Limb (tissue), 2 donors: ENCODE results near the gene TRABD.
"Not testable (repeated sequence)": the region's sequence is repeated elsewhere in the genome, so short reads cannot be mapped to it uniquely, and the experiment has no call there.

Experiments
- DNase-seq, 2 donors: peaks; one replicate each; pipeline ENCODE4 v3.0.0-alpha.2; 2016; ENCODE audit errors: extremely low spot score in 2 of 2

The TRABD gene

DNA sequence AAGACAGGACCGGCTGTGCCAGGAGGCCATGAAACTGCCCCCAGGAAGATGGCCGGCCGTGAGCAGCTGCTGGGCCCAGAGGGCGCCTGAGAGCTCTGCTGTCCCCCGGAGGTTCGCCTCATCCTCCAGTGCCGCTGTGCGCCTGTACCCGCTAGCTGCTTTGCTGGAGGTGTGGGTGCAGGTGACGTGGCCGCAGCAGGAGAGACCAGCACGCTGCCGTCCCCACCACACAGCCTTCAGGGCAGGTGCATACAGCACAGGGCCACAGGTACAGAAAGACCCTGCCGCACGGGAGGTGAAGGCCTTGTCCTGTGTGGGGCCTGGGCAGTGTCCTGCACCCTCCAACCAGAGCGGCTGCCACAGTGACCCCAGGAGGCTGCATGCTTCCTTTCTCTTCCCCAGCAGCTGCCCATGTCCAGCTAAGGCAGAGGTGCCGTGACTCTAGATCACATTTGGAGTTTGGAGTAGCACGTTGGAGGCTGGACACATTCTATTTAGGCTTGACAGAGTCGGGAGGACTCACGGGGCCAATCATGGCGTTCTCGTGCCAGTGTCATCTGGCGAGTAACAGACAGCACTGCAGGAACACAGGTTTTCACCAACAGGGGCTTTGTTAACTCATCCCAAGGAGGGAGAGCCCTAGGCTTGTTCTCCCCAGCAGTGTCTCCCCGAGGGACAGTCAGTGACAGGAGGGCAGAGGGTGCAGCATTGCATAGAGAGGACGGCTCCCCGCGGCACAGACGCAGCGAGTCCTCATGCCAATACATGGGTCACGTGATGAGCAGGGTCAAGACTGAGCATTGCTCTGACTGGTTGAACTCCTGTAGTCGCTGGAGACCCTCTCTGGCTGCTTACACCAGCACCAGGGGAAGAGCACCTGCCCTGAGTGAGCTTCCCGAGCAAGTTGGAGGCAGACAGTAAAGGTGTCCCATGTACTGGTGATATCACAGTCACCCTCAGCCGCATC, 33.9 kb upstream of the TRABD start:
- DNase-seq, result no peak

- DNase-seq, result no peak
Measured at GRCh38 chr22:50153056-50153755, 32.5 kb upstream of the TRABD start.

GRCh38 chr22:50153756-50154140, 32.0 kb upstream of the TRABD start:
- DNase-seq, result no peak

- DNase-seq, result no peak
Measured at GRCh38 chr22:50157709-50158375, 27.9 kb upstream of the TRABD start.

GRCh38 chr22:50160947-50161346, 24.8 kb upstream of the TRABD start:
- DNase-seq, result no peak

DNA sequence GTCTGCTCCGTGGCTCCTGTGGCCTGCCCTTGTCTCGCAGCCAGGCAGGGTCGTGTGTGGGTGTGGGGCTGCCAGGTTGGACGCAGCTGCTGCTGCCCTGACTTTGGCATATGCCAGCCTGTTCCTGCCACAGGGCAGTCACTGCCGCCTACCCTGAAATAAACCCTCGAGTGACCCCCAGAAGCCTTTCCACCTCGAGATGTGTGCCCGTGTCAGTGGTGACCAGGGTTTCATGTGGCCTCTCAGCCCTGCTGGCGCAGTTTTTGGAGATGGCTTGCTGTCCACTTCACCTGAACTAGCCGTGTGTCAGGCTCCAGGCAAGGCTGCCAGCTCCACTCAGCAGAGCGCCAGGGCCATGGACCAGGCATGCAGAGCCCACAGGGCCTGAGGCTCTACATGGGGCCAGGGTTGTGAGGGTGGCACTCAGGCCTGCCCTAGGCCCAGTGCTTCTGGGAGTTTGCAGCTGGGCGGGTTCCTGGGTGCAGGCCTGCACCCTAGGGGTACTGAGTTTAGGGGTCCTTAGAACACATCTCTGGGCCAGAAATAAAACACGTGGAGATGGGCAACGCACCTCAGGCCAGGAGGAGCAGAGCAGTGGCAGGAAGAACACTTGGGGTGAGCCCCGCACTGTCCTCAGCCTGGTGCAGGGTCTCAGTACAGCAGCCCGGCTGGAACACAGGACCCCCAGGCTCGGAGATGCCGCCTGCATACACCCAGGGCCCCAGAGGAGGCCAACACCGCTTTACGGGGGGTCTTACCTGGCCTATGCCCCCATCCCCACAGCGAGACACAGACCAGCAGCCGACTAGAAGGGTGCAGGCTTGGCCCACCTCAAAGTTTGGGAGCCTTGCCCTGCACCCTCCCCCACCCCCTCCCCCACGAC, 24.0 kb upstream of the TRABD start:
- DNase-seq, result no peak

DNA sequence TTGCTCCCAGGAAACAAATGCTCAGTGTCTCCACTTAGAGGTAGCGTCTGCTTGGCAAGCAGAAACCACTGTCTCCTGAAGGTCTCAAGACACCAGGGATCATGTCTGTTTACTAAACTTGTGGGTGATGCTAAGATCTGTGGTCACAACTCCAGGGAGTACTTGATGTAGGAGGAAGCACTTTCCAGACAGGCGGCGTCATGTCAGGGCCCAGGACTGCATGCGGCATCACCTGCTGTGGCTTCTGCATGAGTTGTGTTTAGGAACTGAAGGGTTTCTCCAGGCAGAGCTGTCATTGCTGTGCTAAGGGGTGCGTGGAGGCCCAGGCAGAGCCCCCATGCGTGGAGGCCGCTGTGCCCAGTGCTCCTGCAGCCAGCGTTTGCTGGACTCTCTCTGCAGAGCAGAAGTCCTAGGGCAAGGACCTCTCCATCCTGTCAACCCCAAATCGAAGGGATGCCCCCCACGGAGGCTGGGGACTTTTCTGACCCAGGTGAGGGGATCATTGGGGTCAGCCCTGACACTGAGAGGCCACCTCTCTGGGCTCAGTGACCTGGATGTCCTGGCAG, 23.2 kb upstream of the TRABD start:
- DNase-seq, result no peak

DNA sequence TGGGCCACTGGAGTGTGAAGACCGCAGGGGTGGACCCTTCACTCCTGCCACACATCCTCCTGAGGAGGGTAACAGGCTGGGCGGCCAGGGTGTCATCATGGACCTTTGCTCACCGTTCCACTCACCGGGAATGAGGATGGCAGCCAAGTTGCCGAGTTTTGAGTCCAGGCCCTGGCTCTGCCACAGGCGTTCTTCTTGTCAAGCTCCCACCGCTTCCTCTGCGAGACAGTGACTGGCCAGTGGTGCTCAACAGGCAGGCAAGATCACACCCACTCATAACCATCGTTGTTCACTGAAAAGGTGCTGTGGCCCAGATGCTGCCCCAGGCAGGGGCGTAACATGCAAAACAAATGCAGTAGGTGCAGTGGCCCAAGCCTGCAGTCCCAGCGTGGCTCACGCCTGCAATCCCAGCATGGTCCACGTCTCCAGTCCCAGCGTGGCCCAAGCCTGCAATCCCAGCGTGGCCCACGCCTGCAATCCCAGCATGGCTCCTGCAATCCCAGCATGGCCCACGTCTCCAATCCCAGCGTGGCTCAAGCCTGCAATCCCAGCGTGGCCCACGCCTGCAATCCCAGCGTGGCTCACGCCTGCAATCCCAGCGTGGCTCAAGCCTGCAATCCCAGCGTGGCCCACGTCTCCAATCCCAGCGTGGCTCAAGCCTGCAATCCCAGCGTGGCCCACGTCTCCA, 20.1 kb upstream of the TRABD start:
- DNase-seq, result no peak

- DNase-seq, result no peak
Measured at GRCh38 chr22:50167689-50168489, 17.8 kb upstream of the TRABD start.

DNA sequence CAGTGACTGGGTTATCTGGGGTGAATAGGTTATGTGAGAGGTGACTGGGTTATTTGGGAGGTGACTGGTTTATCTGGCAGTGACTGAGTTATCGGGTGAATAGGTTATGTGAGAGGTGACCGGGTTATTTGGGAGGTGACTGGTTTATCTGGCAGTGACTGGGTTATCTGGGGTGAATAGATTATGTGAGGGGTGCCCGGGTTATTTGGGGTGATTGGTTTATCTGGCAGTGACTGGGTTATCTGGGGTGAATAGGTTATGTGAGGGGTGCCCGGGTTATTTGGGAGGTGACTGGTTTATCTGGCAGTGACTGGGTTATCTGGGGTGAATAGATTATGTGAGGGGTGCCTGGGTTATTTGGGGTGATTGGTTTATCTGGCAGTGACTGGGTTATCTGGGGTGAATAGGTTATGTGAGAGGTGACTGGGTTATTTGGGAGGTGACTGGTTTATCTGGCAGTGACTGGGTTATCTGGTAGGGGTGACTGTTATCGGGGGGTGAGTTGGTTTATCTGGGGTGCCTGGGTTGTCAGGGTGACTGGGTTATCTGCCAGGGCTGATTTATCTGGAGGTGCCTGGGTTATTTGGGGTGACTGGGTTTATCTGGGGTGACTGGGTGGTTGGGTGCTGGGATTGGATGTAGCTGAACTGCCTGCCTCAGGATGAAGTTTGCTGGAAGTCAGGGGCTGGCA, 17.1 kb upstream of the TRABD start:
- not testable (repeated sequence) for DNase-seq

GRCh38 chr22:50169181-50169759, 16.4 kb upstream of the TRABD start:
- DNase-seq, result no peak

DNA sequence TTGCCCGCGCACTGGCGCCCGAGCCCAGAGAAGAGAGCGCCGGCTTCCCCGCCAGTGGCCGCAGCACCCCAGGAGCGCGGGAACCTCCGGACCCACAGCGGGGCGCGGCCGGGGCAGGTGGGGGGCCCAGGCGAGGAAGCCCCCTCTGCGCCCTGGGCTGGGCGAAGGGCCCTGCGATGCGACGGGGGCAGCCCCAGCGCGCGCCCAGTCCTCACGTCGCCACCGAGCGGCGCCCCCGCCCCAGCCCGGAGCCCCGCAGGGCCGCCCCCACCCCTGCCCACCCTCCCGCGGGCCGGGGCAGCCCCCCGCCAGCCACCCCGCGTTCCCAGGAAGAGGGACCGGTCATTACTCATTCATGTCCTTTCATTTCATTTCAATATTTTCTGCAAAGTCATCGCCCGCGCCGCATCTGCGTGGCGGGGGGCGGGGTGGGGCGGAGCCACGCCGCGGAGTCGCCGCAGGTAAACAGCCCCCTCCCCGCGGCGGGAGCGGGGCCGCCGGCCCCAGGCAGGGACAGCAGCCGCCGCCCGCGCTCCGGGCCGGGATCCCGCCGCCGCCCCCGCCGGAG, 15.9 kb upstream of the TRABD start:
- no peak for DNase-seq

- DNase-seq, result no peak
Measured at GRCh38 chr22:50170453-50171318, 15.0 kb upstream of the TRABD start, which contains the start of gene PANX2. PANX2 (plus strand) TSS chr22:50170731; CDS start chr22:50170731, 0 bp downstream.

- DNase-seq, result no peak
Measured at GRCh38 chr22:50171319-50171964, 14.3 kb upstream of the TRABD start.

DNA sequence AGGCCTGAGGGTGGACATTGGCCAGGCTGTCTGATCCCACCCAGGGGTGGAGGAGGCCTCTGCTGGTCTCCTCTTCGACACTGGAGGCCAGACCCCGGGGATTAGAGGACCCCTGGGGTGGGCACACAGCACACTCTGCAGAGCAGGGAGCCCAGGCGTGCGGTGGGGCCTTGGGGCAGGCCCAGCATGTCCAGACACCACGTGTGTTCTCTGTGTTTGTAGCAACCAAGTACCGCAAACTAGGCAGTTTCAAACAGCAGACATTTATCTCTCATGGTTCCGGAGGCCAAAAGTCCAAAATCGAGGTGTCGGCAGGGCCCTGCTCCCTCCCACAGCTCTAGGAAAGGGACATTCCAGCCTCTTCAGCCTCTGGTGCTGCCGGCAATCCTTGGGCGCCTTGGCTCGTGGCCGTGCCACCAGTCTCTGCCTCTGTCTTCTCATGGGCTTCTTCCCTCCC, 13.7 kb upstream of the TRABD start:
- DNase-seq, result no peak

DNA sequence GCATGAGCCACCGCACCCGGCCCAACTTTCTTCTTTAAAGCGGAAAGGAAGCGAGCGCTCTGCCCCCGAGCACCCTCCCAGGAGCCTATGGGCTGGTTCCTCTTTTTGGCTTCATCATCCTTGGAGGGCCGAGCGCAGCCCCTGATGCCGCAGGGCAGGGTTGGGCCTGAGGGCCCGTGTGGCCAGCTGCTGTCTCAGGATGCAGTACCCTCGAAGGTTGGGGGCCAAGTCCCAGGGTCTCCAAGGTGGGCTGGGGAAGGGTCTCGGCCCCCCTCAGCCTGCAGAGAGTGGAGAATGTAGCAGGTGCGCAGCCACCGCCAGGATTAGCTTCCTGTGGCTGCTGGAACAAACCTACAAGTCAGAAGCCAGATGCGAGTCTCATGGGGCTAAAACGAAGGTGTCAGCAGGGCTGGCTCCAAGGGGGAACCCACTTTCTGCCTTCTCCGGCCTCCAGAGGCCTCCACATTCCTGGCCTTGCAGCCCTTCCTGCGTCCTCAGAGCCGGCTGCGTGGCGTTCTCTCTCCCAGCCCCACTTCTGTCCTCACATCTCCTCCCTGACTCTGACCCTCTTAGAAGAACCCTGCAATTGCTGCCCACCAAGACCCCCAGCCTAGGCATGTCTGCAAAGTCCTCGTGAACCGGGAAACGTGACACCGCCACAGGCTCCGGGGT, 12.3 kb upstream of the TRABD start:
- DNase-seq, result no peak
